ENCODE results near the gene TPRA1. TPM values are rescaled to one million over a fixed set of nuclear protein-coding genes. Genes with fewer than 3 reads are reported as not detected.
A peak's percentile ranks its signal among the peaks of the same experiment; 100 is the strongest.

Gene TPRA1
- total and polyA plus RNA-seq, 10 donors = 16.1 to 42.3 (median 29.6) TPM

- no peak for TF ChIP-seq POLR2AphosphoS5 (IDR thresholded peaks at IDR 0.05)
- no peak for TF ChIP-seq POLR2A (IDR thresholded peaks at IDR 0.05)
- TF ChIP-seq, protein P1, sequence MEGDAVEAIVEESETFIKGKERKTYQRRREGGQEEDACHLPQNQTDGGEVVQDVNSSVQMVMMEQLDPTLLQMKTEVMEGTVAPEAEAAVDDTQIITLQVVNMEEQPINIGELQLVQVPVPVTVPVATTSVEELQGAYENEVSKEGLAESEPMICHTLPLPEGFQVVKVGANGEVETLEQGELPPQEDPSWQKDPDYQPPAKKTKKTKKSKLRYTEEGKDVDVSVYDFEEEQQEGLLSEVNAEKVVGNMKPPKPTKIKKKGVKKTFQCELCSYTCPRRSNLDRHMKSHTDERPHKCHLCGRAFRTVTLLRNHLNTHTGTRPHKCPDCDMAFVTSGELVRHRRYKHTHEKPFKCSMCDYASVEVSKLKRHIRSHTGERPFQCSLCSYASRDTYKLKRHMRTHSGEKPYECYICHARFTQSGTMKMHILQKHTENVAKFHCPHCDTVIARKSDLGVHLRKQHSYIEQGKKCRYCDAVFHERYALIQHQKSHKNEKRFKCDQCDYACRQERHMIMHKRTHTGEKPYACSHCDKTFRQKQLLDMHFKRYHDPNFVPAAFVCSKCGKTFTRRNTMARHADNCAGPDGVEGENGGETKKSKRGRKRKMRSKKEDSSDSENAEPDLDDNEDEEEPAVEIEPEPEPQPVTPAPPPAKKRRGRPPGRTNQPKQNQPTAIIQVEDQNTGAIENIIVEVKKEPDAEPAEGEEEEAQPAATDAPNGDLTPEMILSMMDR (IDR thresholded peaks at IDR 0.05 in 8 of 11, conservative IDR thresholded peaks at IDR 0.05 in 3 of 11) = no peak
- 53 to 80% (median 69%) methylated on average over 6 of the region's 6 CpGs for WGBS, 5 donors
- peak overlapping the region in 5 of 8 donors; percentile 27 to 80 (median 63) for H3K27ac ChIP-seq
- H3K9me3 ChIP-seq = no peaks in the 10 kb centered on the region
- no peaks in the 10 kb centered on the region for H3K36me3 ChIP-seq
- no peaks in the 10 kb centered on the region for H3K27me3 ChIP-seq (replicated peaks in 1 of 7)
- H3K4me3 ChIP-seq = no peak overlapping the region
- no peak for DNase-seq
- intact Hi-C loops (cut with DNase I; ENCODE audit: low total_unique reads) = loop anchor here (5.0 kb wide), 3 partner anchors 794 to 1019 kb away; no protein-coding TSS in a partner anchor
- H3K4me1 ChIP-seq = peaks cover 0 to 29% (median 16%) of the 10 kb centered on the region in 6 donors
Observed at GRCh38 chr3:127546554-127546953, 44.0 kb downstream of the TPRA1 start.

DNA sequence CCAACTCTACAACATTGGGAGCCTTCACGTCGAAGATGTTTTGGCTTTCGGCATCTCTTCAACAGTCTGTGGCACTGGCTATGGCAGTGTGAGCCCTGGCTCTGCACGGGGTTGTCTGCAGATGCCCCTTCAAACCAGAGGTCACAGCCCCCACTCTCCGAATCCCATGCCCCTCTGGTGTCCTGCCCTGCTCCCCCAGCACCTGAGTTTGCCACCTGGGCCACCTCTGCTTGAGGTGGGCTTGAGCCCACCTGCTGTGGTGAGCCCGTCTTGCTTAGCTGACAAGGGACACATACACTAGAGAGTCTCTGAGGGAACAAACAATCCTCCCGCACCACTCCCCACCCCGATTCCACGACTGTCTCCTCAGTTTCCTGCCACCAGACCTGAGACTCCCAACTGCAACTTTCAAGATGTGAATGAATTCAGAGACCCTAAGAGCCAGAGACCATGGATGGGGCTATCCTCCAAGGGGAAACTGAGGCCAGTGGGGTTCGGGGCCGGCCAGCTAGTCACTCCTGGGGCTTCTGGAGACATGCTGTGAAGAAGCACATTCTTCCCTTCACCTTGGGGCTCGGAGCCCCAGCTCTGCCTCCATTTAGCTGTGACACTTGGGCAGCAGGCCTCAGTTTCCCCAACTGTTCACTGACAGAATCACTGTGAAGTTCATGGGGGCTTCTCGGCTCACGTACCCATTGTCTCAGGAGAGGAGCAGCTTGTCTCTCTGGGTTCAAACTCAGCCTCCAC, 44.6 kb downstream of the TPRA1 start:
- Histone ChIP-seq H3K27me3 (replicated peaks in 1 of 7) (no peaks in the 10 kb centered on the region), H3K9me3 (no peaks in the 10 kb centered on the region), H3K36me3 (no peaks in the 10 kb centered on the region), H3K4me1 (peaks cover 0 to 29% (median 16%) of the 10 kb centered on the region in 6 donors), H3K27ac (no peak overlapping the region), H3K4me3 (no peak overlapping the region)
- TF ChIP-seq POLR2AphosphoS5 (IDR thresholded peaks at IDR 0.05) = no peak
- no peak for TF ChIP-seq POLR2A (IDR thresholded peaks at IDR 0.05)
- TF ChIP-seq, protein P1 (IDR thresholded peaks at IDR 0.05 in 8 of 11, conservative IDR thresholded peaks at IDR 0.05 in 3 of 11) = no peak
- 89 to 94% (median 92%) methylated on average over 10 to 14 of the region's 14 CpGs for WGBS, 5 donors
- DNase-seq = no peak
- intact Hi-C loops (cut with DNase I; ENCODE audit: low total_unique reads) = loop anchor here (5.0 kb wide), 3 partner anchors 794 to 1019 kb away; no protein-coding TSS in a partner anchor

GRCh38 chr3:127545216-127545615, 45.3 kb downstream of the TPRA1 start:
- WGBS, 5 donors = 89 to 95% (median 93%) methylated on average over 8 of the region's 8 CpGs
- no peaks in the 10 kb centered on the region for H3K27me3 ChIP-seq (replicated peaks in 1 of 7)
- H3K4me1 ChIP-seq = peaks cover 0 to 29% (median 16%) of the 10 kb centered on the region in 6 donors
- TF ChIP-seq POLR2A (IDR thresholded peaks at IDR 0.05) = no peak
- TF ChIP-seq, protein P1 (IDR thresholded peaks at IDR 0.05 in 8 of 11, conservative IDR thresholded peaks at IDR 0.05 in 3 of 11) = no peak
- TF ChIP-seq POLR2AphosphoS5 (IDR thresholded peaks at IDR 0.05) = no peak
- DNase-seq = no peak
- no peaks in the 10 kb centered on the region for H3K9me3 ChIP-seq
- H3K27ac ChIP-seq = no peak overlapping the region
- intact Hi-C loops (cut with DNase I; ENCODE audit: low total_unique reads) = loop anchor here (5.0 kb wide), 3 partner anchors 793 to 1018 kb away; no protein-coding TSS in a partner anchor
- H3K4me3 ChIP-seq = no peak overlapping the region
- no peaks in the 10 kb centered on the region for H3K36me3 ChIP-seq

- 72 to 84% (median 83%) methylated on average over 9 of the region's 9 CpGs for WGBS, 5 donors
- no peak for TF ChIP-seq POLR2A (IDR thresholded peaks at IDR 0.05)
- TF ChIP-seq, protein P1 (IDR thresholded peaks at IDR 0.05 in 8 of 11, conservative IDR thresholded peaks at IDR 0.05 in 3 of 11) = no peak
- TF ChIP-seq POLR2AphosphoS5 (IDR thresholded peaks at IDR 0.05) = no peak
- Histone ChIP-seq H3K9me3 (no peaks in the 10 kb centered on the region), H3K27me3 (replicated peaks in 1 of 7) (no peaks in the 10 kb centered on the region), H3K27ac (peak overlapping the region in 1 of 8 donors; percentile 19), H3K4me3 (no peak overlapping the region), H3K4me1 (peaks cover 0 to 29% (median 16%) of the 10 kb centered on the region in 6 donors), H3K36me3 (no peaks in the 10 kb centered on the region)
- no peak for DNase-seq
- intact Hi-C loops (cut with DNase I; ENCODE audit: low total_unique reads) = loop anchor here (5.0 kb wide), 3 partner anchors 793 to 1018 kb away; no protein-coding TSS in a partner anchor
Observed at GRCh38 chr3:127544803-127545201, 45.7 kb downstream of the TPRA1 start.
